DMS153 treated with DMSO at 0.1 percent for 48 hours (cell line): Measurements from ENCODE around the gene TP63.

Experiments
- DNase-seq: peaks from one replicate; lab custom pipeline; 2025; ENCODE audit not compliant: unreplicated experiment; lab: John Stamatoyannopoulos, UW

The TP63 gene

DNA sequence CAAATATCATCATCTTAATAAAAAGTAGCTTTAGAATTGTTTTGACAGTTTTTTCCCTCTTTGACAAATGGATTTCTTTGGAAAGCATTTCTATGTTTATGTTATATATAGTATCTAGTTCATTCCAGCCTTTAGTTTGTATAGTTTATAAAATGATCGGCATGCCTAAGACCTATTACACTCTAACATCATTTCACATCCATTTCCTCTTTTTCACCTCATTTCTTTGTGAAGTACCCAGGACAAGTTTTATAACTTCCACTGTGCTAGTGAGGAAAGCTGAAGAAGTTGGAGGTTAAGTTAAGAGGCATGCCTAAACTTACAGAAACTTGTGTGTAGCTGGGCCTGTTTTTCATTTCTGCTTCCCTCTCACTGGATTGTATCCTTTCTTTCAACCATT, 178.4 kb downstream of the TP63 start:
- DNase-seq: no peak

GRCh38 chr3:189812806-189813465, 181.7 kb downstream of the TP63 start:
- DNase-seq: no peak

DNA sequence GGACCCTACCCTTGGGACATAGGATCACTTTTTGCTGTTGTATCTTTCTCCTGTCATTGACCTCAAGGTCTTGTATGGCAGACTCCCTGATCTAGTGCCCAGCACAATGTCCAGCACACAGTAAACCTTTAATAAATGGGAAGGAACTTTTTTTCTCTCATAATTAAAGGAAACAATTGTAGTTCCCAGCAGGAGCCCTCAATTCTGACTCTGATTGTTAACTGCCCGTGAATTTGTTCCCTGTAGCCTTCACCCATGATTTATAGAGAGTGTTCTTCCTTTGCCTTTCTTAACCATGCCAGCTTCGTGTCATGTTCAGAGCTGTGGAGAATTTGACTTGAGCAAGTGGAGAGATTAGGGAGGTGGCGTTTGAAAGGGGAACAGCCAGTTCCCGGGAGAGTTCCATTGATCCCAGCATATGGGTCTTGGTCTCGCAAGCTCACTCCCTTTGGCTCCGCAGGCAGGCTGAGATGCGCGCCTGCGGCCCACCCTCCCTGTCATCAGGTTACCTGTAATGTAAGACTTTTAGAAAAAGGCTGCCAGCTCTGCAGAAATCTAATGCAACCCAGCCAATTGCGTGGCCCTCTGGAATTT, 182.6 kb downstream of the TP63 start:
- DNase-seq: no peak

GRCh38 chr3:189820365-189820720, 189.2 kb downstream of the TP63 start:
- DNase-seq: no peak

- no peak for DNase-seq
These were observed 190.1 kb downstream of the TP63 start for GRCh38 chr3:189821262-189821661.

- DNase-seq: no peak
These were observed 191.5 kb downstream of the TP63 start for GRCh38 chr3:189822726-189823125.

- no peak for DNase-seq
These were observed 193.6 kb downstream of the TP63 start for GRCh38 chr3:189824629-189825312.

GRCh38 chr3:189826566-189826965, 195.4 kb downstream of the TP63 start:
- DNase-seq: no peak

DNA sequence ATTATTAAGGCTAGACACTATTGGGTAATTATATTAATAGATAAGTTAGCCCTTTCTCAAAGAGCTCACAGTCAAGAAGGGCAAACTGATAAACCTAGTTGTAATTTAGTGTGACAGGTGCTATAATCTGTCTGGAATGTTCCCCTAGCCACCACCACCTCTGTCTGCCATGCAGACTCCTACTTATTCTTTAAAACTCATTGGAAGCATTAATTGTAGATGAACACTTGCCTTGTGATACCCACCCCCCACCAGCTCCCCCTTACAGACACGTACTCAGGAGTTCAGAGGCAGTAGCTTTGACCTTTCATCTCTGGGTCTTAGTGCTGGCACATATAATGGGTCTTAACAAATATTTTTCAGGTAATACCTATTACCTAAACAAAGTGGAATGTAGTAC, 195.9 kb downstream of the TP63 start:
- no peak for DNase-seq

- no peak for DNase-seq
These were observed 199.2 kb downstream of the TP63 start for GRCh38 chr3:189830401-189830800.

DNA sequence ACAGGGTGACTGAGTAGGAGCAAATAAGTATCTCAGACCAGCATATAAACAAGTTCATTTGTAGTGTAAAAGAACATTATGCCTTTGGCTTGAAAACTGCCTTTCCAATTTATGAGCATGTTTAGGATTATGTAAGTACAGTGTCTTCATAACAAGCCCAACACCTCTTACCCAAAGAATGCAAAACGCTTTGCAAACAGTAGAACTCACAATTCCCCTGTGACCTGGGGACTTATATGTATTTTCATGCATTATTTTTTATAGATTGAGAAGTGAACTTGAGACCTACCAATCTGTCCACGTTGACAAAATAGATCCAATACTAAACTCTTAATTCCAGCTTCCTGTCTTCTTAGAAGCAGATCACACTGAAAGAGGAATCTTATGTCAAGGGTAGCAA, 202.1 kb downstream of the TP63 start:
- DNase-seq: no peak

- no peak for DNase-seq
These were observed 202.8 kb downstream of the TP63 start for GRCh38 chr3:189833996-189834395.

GRCh38 chr3:189834462-189834861, 203.3 kb downstream of the TP63 start:
- no peak for DNase-seq

- DNase-seq: no peak
These were observed 205.6 kb downstream of the TP63 start for GRCh38 chr3:189836795-189837194.

DNA sequence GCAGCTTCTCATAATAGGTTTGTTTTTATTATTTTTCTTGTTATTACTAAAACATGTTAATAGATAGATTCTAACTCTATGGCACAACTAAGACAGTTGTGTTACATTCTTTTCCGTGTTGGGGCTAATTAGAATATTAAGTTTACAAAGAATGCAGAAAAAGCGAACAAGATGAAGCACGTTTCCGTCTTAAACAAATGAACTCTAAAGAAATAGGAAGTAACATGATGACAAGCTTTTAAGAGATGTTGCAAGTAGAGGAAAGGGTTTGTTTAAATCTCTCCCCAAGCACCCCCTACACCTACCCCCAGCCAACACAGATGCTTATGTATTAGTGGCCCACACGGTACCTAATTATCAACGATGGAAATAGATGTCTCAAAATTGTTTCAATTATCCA, 207.1 kb downstream of the TP63 start:
- no peak for DNase-seq

- DNase-seq: no peak
These were observed 208.4 kb downstream of the TP63 start for GRCh38 chr3:189839576-189839975.

- no peak for DNase-seq
These were observed 210.4 kb downstream of the TP63 start for GRCh38 chr3:189841473-189842205.

DNA sequence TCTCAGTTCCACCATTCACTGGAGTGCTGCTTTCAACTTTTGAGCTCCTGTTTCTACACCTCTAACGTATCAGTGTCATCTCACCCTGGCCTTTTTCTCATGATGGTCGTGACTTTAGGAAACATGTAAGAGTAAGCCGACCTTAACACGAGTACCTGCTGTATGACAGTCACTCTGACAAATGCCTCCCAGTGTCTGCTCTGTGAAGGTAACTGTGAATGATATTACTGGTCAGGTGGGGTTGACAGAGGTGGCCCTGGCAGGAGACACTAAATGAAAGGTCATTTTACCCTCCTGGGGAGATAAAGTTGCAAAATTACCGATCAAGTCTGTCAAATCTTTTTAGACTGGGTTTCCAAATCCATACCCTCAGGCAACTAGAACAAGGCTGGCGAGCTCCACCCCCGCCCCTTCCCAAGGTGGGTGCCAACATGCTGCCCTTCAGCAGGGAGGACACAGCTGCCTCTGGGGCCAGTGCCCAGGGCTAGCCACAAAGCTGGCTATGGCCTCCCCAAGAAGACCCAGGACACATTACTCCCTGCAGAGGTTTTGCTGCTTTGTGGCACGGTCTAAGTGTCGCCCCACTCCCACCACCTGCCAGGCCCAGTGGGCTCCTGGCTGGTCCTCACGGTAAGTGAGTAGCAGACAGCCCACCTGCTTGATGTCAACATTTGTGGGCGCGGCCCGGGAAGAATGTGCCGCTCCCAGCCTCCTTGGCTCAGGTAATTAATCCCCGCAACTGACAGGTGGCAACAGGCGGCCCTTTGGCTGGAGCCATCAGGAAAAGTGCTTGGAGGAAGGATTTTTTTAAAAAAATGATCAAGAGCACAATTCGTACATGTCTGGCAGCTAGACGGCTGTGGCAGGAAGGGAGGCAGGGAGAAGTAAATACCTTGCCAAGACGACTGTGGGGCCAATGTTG, 211.8 kb downstream of the TP63 start:
- no peak for DNase-seq

DNA sequence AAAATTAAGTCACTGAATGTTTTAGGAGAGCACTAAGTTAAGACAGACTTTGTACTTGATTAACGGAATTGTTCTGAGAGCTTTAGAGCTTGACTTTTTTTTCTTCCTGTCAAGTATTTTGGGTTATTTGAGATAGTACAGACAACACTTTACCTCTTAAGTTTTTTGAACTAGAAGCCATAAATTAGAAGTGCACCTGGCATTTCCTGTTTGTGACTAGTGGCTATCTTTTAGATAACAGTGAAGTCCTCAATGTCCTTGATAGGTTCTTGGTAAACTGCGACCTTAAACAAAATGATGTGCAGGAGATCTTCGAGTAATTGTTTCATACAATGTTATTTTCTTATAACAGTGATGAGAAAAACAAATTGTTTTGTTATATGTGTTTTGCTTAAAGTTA, 213.9 kb downstream of the TP63 start:
- DNase-seq: no peak

GRCh38 chr3:189848395-189849040, 217.3 kb downstream of the TP63 start:
- no peak for DNase-seq
